H1 (cell line): ENCODE data around the gene TPP2. TPM values are rescaled to one million over a fixed set of nuclear protein-coding genes. Genes with fewer than 3 reads are reported as not detected.

Experiments used
- CTCF ChIA-PET: fragments of 300-600 bp; sonication (Branson Sonifier 250); formaldehyde crosslinking; loops from one replicate; lab custom pipeline; 2021; ENCODE audit not compliant: partially characterized antibody; lab: Charles Lee
- POLR2A ChIA-PET: fragments of 300-600 bp; sonication (Branson Sonifier 250); formaldehyde crosslinking; loops from one replicate; lab custom pipeline; 2021; ENCODE audit warnings: inconsistent platforms; ENCODE audit not compliant: partially characterized antibody; lab: Charles Lee
- DNase-seq, 2 experiments: peaks; one replicate each; pipeline versions ENCODE4 v3.0.0 to v3.0.0-alpha.2; 2010 to 2022; ENCODE audit warnings: low spot score in 2 of 2, low read depth in 1 of 2, mixed read lengths in 1 of 2
- FAIRE-seq: peaks from 2 replicates; lab custom pipeline; 2011; peaks lifted over from hg19 to GRCh38; lab: Jason Lieb, UNC
- H2AFZ ChIP-seq: 2 replicates; pipeline ENCODE4 v1.8.1; 2012; ENCODE audit warnings: low read length, inconsistent platforms
- H2AK5ac ChIP-seq: 2 replicates; pipeline ENCODE4 v1.6.1; 2013; ENCODE audit warnings: low read depth, low read length
- H2BK120ac ChIP-seq: replicated peaks from 2 replicates; pipeline ENCODE3; 2013; ENCODE audit warnings: low read depth, low read length, inconsistent platforms
- H2BK12ac ChIP-seq: 2 replicates; pipeline ENCODE4 v1.6.1; 2013; ENCODE audit warnings: low read depth, low read length
- H2BK15ac ChIP-seq: 2 replicates; pipeline ENCODE4 v1.6.1; 2013; ENCODE audit warnings: low read length
- H2BK20ac ChIP-seq: 2 replicates; pipeline ENCODE4 v1.6.1; 2013; ENCODE audit warnings: low read length
- H2BK5ac ChIP-seq: 2 replicates; pipeline ENCODE4 v1.6.1; 2013; ENCODE audit warnings: low read depth, low read length
- H3K14ac ChIP-seq: 2 replicates; pipeline ENCODE4 v1.6.1; 2013; ENCODE audit warnings: inconsistent platforms; ENCODE audit not compliant: insufficient read length
- H3K18ac ChIP-seq: 2 replicates; pipeline ENCODE4 v1.6.1; 2013; ENCODE audit warnings: low read length; ENCODE audit errors: extremely low read depth
- H3K23ac ChIP-seq: 2 replicates; pipeline ENCODE4 v1.6.1; 2013; ENCODE audit warnings: inconsistent platforms; ENCODE audit not compliant: insufficient read length
- H3K23me2 ChIP-seq: 2 replicates; pipeline ENCODE4 v1.6.1; 2013; ENCODE audit warnings: low read depth, low read length
- H3K27ac ChIP-seq: 2 replicates; pipeline ENCODE4 v1.6.1; 2011; ENCODE audit warnings: low read depth, low read length, inconsistent platforms
- H3K27me3 ChIP-seq, 4 experiments: replicated peaks in 1 of 4; 1 replicate in 1 of 4; 2 replicates in 3 of 4; pipeline versions ENCODE4 v1.6.1 to v1.8.1; 2011 to 2013; ENCODE audit warnings: low read length in 3 of 4, mild to moderate bottlenecking in 3 of 4, inconsistent platforms in 2 of 4, mixed read lengths in 2 of 4, moderate library complexity in 1 of 4; ENCODE audit not compliant: control insufficient read depth in 3 of 4, insufficient read depth in 3 of 4; ENCODE audit errors: extremely low read depth in 1 of 4
- H3K36me3 ChIP-seq, 4 experiments: 2 replicates each; pipeline versions ENCODE4 v1.6.1 to v1.8.1; 2011 to 2013; ENCODE audit warnings: mild to moderate bottlenecking in 4 of 4, low read length in 3 of 4, moderate library complexity in 2 of 4, control low read depth in 1 of 4, inconsistent platforms in 1 of 4; ENCODE audit not compliant: insufficient read depth in 4 of 4, control insufficient read depth in 2 of 4
- H3K4ac ChIP-seq: replicated peaks from 2 replicates; pipeline ENCODE3; 2013; ENCODE audit warnings: low read length, low read depth, mixed read lengths, inconsistent platforms; ENCODE audit not compliant: insufficient read length
- H3K4me1 ChIP-seq, 4 experiments: replicated peaks in 1 of 4; 1 replicate in 1 of 4; 2 replicates in 3 of 4; pipeline versions ENCODE4 v1.6.1 to v1.8.1; 2011 to 2013; ENCODE audit warnings: low read length in 3 of 4, inconsistent platforms in 2 of 4, mixed read lengths in 1 of 4; ENCODE audit not compliant: insufficient read depth in 4 of 4, control insufficient read depth in 3 of 4
- H3K4me2 ChIP-seq, 2 experiments: 2 replicates each; pipeline versions ENCODE4 v1.6.1 to v1.8.1; 2011 to 2013; ENCODE audit warnings: low read depth in 2 of 2, low read length in 2 of 2, control low read depth in 1 of 2, inconsistent platforms in 1 of 2, mild to moderate bottlenecking in 1 of 2; ENCODE audit not compliant: insufficient read depth in 1 of 2
- H3K4me3 ChIP-seq, 4 experiments: fragments of 200-600, 300-600 bp in 1 of 4; sonication (generic), shearing (Covaris generic), sonication (Bioruptor Twin) in 1 of 4; 2 replicates each; pipeline versions ENCODE4 v1.5.1 to v1.8.1; 2011 to 2016; ENCODE audit warnings: low read length in 4 of 4, low read depth in 3 of 4, control low read depth in 2 of 4, inconsistent platforms in 2 of 4, mild to moderate bottlenecking in 2 of 4, mixed read lengths in 1 of 4, moderate library complexity in 1 of 4; ENCODE audit not compliant: insufficient read depth in 2 of 4; ENCODE audit errors: extremely low read depth in 1 of 4
- H3K56ac ChIP-seq: replicated peaks from 2 replicates; pipeline ENCODE3; 2013; ENCODE audit warnings: low read depth, mild to moderate bottlenecking, mixed read lengths, low read length, inconsistent platforms; ENCODE audit not compliant: insufficient read length
- H3K79me1 ChIP-seq: 2 replicates; pipeline ENCODE4 v1.6.1; 2013; ENCODE audit warnings: low read depth, low read length, control low read depth
- H3K79me2 ChIP-seq, 2 experiments: 2 replicates each; pipeline versions ENCODE4 v1.6.1 to v1.8.1; 2012 to 2013; ENCODE audit warnings: low read length in 2 of 2, mild to moderate bottlenecking in 2 of 2, inconsistent platforms in 1 of 2; ENCODE audit not compliant: insufficient read depth in 2 of 2, control insufficient read depth in 1 of 2
- H3K9ac ChIP-seq, 4 experiments: replicated peaks in 1 of 4; 1 replicate in 1 of 4; 2 replicates in 3 of 4; pipeline versions ENCODE4 v1.6.1 to v1.8.1; 2011 to 2013; ENCODE audit warnings: low read depth in 3 of 4, low read length in 3 of 4, control low read depth in 2 of 4, mild to moderate bottlenecking in 2 of 4, moderate library complexity in 2 of 4, inconsistent platforms in 1 of 4; ENCODE audit errors: extremely low read depth in 1 of 4
- H3K9me3 ChIP-seq, 2 experiments: 2 replicates each; pipeline versions ENCODE4 v1.6.1 to v1.8.1; 2012 to 2013; ENCODE audit warnings: mild to moderate bottlenecking in 2 of 2, moderate library complexity in 2 of 2, control low read depth in 1 of 2, inconsistent platforms in 1 of 2, low read depth in 1 of 2, low read length in 1 of 2, mixed read lengths in 1 of 2; ENCODE audit not compliant: insufficient read depth in 2 of 2
- H4K20me1 ChIP-seq, 2 experiments: replicated peaks in 1 of 2; 2 replicates each; pipeline versions ENCODE3 to v1.8.1; 2011 to 2013; ENCODE audit warnings: inconsistent platforms in 2 of 2, low read length in 2 of 2, mild to moderate bottlenecking in 1 of 2; ENCODE audit not compliant: insufficient read depth in 2 of 2, control insufficient read depth in 1 of 2
- H4K5ac ChIP-seq: 2 replicates; pipeline ENCODE4 v1.6.1; 2013; ENCODE audit warnings: low read length, low read depth, mixed read lengths, inconsistent platforms; ENCODE audit not compliant: insufficient read length
- H4K8ac ChIP-seq: 2 replicates; pipeline ENCODE4 v1.8.0; 2013; ENCODE audit warnings: mild to moderate bottlenecking, moderate library complexity, low read length, inconsistent platforms; ENCODE audit not compliant: insufficient read depth; ENCODE audit errors: extremely low read depth
- H4K91ac ChIP-seq: replicated peaks from 2 replicates; pipeline ENCODE3; 2013; ENCODE audit warnings: low read length, mixed read lengths, inconsistent platforms; ENCODE audit not compliant: insufficient read length
- CEBPB ChIP-seq: IDR thresholded peaks from 2 replicates; pipeline ENCODE4 v1.6.1; 2012; ENCODE audit warnings: low read depth, low read length
- CHD1 ChIP-seq: IDR thresholded peaks from 2 replicates; pipeline ENCODE4 v1.6.1; 2012; ENCODE audit warnings: low read depth, low read length, improper control_type of control experiment
- CTCF ChIP-seq, 3 experiments: IDR thresholded peaks; 1 replicate in 2 of 3; 2 replicates in 1 of 3; pipeline versions ENCODE4 v1.5.1 to v1.6.1; 2011; ENCODE audit warnings: low read length in 3 of 3, mild to moderate bottlenecking in 3 of 3, inconsistent platforms in 2 of 3, low read depth in 1 of 3, moderate library complexity in 1 of 3; ENCODE audit not compliant: insufficient read depth in 1 of 3; ENCODE audit errors: control extremely low read depth in 1 of 3
- SRF ChIP-seq: IDR thresholded peaks from 2 replicates; pipeline ENCODE4 v1.6.1; 2011; ENCODE audit warnings: mild to moderate bottlenecking, low read depth, low read length, moderate library complexity
- TAF7 ChIP-seq: optimal IDR thresholded peaks from 2 replicates; pipeline ENCODE3; 2011; ENCODE audit warnings: low read depth, mild to moderate bottlenecking, inconsistent platforms, low read length, moderate library complexity, borderline replicate concordance
- WGBS, 2 experiments: shearing (Covaris generic) in 1 of 2; methylation state at CpG; one replicate each; pipeline versions ENCODE4 v1.1.6 to v1.1.7; 2013 to 2015; ENCODE audit warnings: low lambda C conversion rate in 2 of 2, mixed read lengths in 2 of 2, inconsistent platforms in 1 of 2, low coverage in 1 of 2, missing lambda C conversion rate in 1 of 2; ENCODE audit not compliant: insufficient replicate concordance in 2 of 2, insufficient coverage in 1 of 2, insufficient read length in 1 of 2; ENCODE audit errors: extremely low coverage in 1 of 2, missing lambda C conversion rate in 1 of 2; 5-methylcytosine and 5-hydroxymethylcytosine counted together
- polyA plus RNA-seq, 7 experiments: library from polyadenylated mRNA; depleted of rRNA in 3 of 7; stranded (reverse) in 5 of 7; unstranded in 2 of 7; fragments of >200 nt in 5 of 7; fragments of 200-250 nt in 2 of 7; gene quantifications; 1 replicate in 5 of 7; 2 replicates in 1 of 7; 4 replicates in 1 of 7; pipeline versions ENCODE4 v1.2.1 to v1.2.3, GENCODE V29; 2011 to 2013; ENCODE audit warnings: missing spikeins in 2 of 7, mixed read lengths in 2 of 7
- total RNA-seq: library from RNA; stranded (reverse); fragmentation: NEBNext Ultra II Directional; extraction: Animal tissue kit (Norgen Biotek cat#: 25700); gene quantifications from 2 replicates; pipeline ENCODE4 v1.2.1, GENCODE V29; 2021

TPP2 gene
- total and polyA plus RNA-seq, 2 of the 8 experiments (the other 6 are each of a cell fraction or from before 2014, with no cell fraction given) = 15.9 to 85.7 TPM

- DNase-seq (no peak), FAIRE-seq (no peak)
- no peak overlapping the region for H2BK20ac ChIP-seq
- no peaks in the 10 kb centered on the region for H3K36me3 ChIP-seq
- 92% methylated on average over 7 of the region's 7 CpGs; no CpG with 5 or more reads in 1 of the 2 experiments for WGBS, 2 experiments
- no peaks in the 10 kb centered on the region for H3K79me2 ChIP-seq
- H3K4me2 ChIP-seq = no peak overlapping the region
- H2BK120ac ChIP-seq = no peak overlapping the region
- no peak overlapping the region for H4K5ac ChIP-seq
- H3K79me1 ChIP-seq = no peaks in the 10 kb centered on the region
- no peak overlapping the region for H4K91ac ChIP-seq
- no peak overlapping the region for H3K14ac ChIP-seq
- H2BK15ac ChIP-seq = no peak overlapping the region
- no peak overlapping the region for H3K56ac ChIP-seq
- no peak overlapping the region for H2AK5ac ChIP-seq
- H3K9ac ChIP-seq = no peak overlapping the region
- peaks cover 5% of the 10 kb centered on the region; the same call in 1 of the 2 replicates for H3K23me2 ChIP-seq
- no peak overlapping the region for H2BK5ac ChIP-seq
- H3K4me3 ChIP-seq = no peak overlapping the region
- H3K9me3 ChIP-seq = no peaks in the 10 kb centered on the region
- no peak overlapping the region for H2BK12ac ChIP-seq
- H3K27me3 ChIP-seq = no peaks in the 10 kb centered on the region; a peak in 1 of 7 replicates
- H3K23ac ChIP-seq = no peak overlapping the region
- no peak overlapping the region for H3K27ac ChIP-seq
- H3K4ac ChIP-seq = no peak overlapping the region
- H4K8ac ChIP-seq = no peak overlapping the region
- H2AFZ ChIP-seq = no peak overlapping the region
- no peak overlapping the region for H3K18ac ChIP-seq
- ChIA-PET POLR2A (no interaction called here), CTCF (interaction anchor here (0.6 to 5.0 kb wide), 8 partner anchors 7 to 767 kb away, joined by 3 to 36 read pairs (median 4); no protein-coding TSS in a partner anchor)
- H4K20me1 ChIP-seq = no peaks in the 10 kb centered on the region
- TF ChIP-seq TAF7 = no peak
- TF ChIP-seq CEBPB = no peak
- TF ChIP-seq SRF = no peak
- TF ChIP-seq CHD1 = no peak
- TF ChIP-seq CTCF (IDR thresholded peaks at IDR 0.05; ENCODE audit: control extremely low read depth in 1 of 3, insufficient read depth in 1 of 3, low read depth in 1 of 3, low read length in 3 of 3) = no peak
- peaks cover 1 to 4% (median 3%) of the 10 kb centered on the region in 4 experiments; a peak in 4 of 7 replicates for H3K4me1 ChIP-seq
Observed at GRCh38 chr13:102589301-102589822, 7.4 kb upstream of the TPP2 start.
